Suprapubic skin (tissue), 4 donors: ENCODE data around the gene FRMD1. TPM values are rescaled to one million over a fixed set of nuclear protein-coding genes. Genes with fewer than 3 reads are reported as not detected.

ENCODE experiments used
- DNase-seq, 2 donors: peaks; one replicate each; pipeline ENCODE4 v3.0.0-alpha.2; 2019; ENCODE audit warnings: low spot score in 2 of 2
- H3K27ac ChIP-seq: fragments of 200-600 bp; sonication (generic); one replicate; pipeline ENCODE4 v1.5.1; 2019
- H3K27me3 ChIP-seq: fragments of 200-600 bp; sonication (generic); one replicate; pipeline ENCODE4 v1.5.1; 2019
- H3K36me3 ChIP-seq: fragments of 200-600 bp; sonication (generic); one replicate; pipeline ENCODE4 v1.5.1; 2019
- H3K4me1 ChIP-seq: fragments of 200-600 bp; sonication (generic); one replicate; pipeline ENCODE4 v1.5.1; 2019
- H3K4me3 ChIP-seq: fragments of 200-600 bp; sonication (generic); one replicate; pipeline ENCODE4 v1.5.1; 2019; ENCODE audit warnings: mild to moderate bottlenecking
- H3K9me3 ChIP-seq: fragments of 200-600 bp; sonication (generic); one replicate; pipeline ENCODE4 v1.5.1; 2019
- CTCF ChIP-seq, 2 donors: fragments of 200-600 bp in 1 of 2; fragments of 450-650 bp in 1 of 2; sonication (generic) in 1 of 2; IDR thresholded peaks; one replicate each; pipeline ENCODE4 v1.5.1; 2016 to 2019; ENCODE audit warnings: antibody characterized with exemption in 2 of 2, mild to moderate bottlenecking in 1 of 2, moderate library complexity in 1 of 2
- EP300 ChIP-seq: sonication (generic); formaldehyde crosslinking; IDR thresholded peaks from one replicate; pipeline ENCODE4 v1.6.1; 2017; ENCODE audit warnings: antibody characterized with exemption
- POLR2A ChIP-seq, 2 donors: fragments of 450-650 bp; IDR thresholded peaks; one replicate each; pipeline ENCODE4 v1.6.1; 2017; ENCODE audit warnings: antibody characterized with exemption in 2 of 2, mild to moderate bottlenecking in 2 of 2, moderate library complexity in 2 of 2
- POLR2AphosphoS5 ChIP-seq, 3 donors: sonication (generic); formaldehyde crosslinking; IDR thresholded peaks; one replicate each; pipeline ENCODE4 v1.6.1; 2017; ENCODE audit warnings: antibody characterized with exemption in 3 of 3
- WGBS: methylation state at CpG from one replicate; pipeline ENCODE4 v1.1.5; 2018; 5-methylcytosine and 5-hydroxymethylcytosine counted together
- total RNA-seq, 4 donors: library from RNA; depleted of rRNA; stranded (reverse); fragments of >200 nt; gene quantifications; one replicate each; pipeline ENCODE4 v1.1.0, GENCODE V29; 2016

Gene FRMD1
- total RNA-seq, 4 donors from 2014 or later = 0.64 to 2.6 (median 1.5) TPM

GRCh38 chr6:168060521-168060931 lies 18.5 kb downstream of the FRMD1 start:
- Histone ChIP-seq H3K27ac (no peak overlapping the region), H3K4me3 (no peak overlapping the region), H3K4me1 (peaks cover 4% of the 10 kb centered on the region), H3K9me3 (no peaks in the 10 kb centered on the region), H3K36me3 (no peaks in the 10 kb centered on the region), H3K27me3 (no peaks in the 10 kb centered on the region)
- 44% methylated on average over 6 of the region's 12 CpGs for WGBS
- no peak for DNase-seq
- TF ChIP-seq POLR2A (IDR thresholded peaks at IDR 0.05) (no peak), CTCF (IDR thresholded peaks at IDR 0.05) (peak in 1 of 2 donors; percentile 20), POLR2AphosphoS5 (IDR thresholded peaks at IDR 0.05) (no peak)

GRCh38 chr6:168058691-168059551 lies 20.1 kb downstream of the FRMD1 start:
- H3K9me3 ChIP-seq = no peaks in the 10 kb centered on the region
- WGBS = 85% methylated on average over 6 of the region's 30 CpGs
- TF ChIP-seq CTCF (IDR thresholded peaks at IDR 0.05) (no peak), POLR2A (IDR thresholded peaks at IDR 0.05) (no peak), POLR2AphosphoS5 (IDR thresholded peaks at IDR 0.05) (no peak), EP300 (no peak)
- no peaks in the 10 kb centered on the region for H3K36me3 ChIP-seq
- no peak overlapping the region for H3K4me3 ChIP-seq
- H3K27me3 ChIP-seq = no peaks in the 10 kb centered on the region
- no peak overlapping the region for H3K27ac ChIP-seq
- peaks cover 4% of the 10 kb centered on the region for H3K4me1 ChIP-seq
- DNase-seq = no peak

- Histone ChIP-seq H3K9me3 (no peaks in the 10 kb centered on the region), H3K36me3 (no peaks in the 10 kb centered on the region), H3K4me1 (peaks cover 4% of the 10 kb centered on the region), H3K27ac (no peak overlapping the region), H3K4me3 (no peak overlapping the region), H3K27me3 (no peaks in the 10 kb centered on the region)
- TF ChIP-seq POLR2A (IDR thresholded peaks at IDR 0.05) = no peak
- no peak for TF ChIP-seq EP300
- no peak for TF ChIP-seq POLR2AphosphoS5 (IDR thresholded peaks at IDR 0.05)
- no peak for TF ChIP-seq CTCF (IDR thresholded peaks at IDR 0.05)
- 60% methylated on average over 8 of the region's 14 CpGs for whole genome bisulfite sequencing
- DNase-seq = no peak
Observed at GRCh38 chr6:168057836-168058235, 21.2 kb downstream of the FRMD1 start.

GRCh38 chr6:168056892-168057527 lies 22.0 kb downstream of the FRMD1 start:
- H3K4me1 ChIP-seq = peaks cover 4% of the 10 kb centered on the region
- H3K36me3 ChIP-seq = no peaks in the 10 kb centered on the region
- 83% methylated on average over 22 of the region's 24 CpGs for WGBS
- no peak for TF ChIP-seq POLR2A (IDR thresholded peaks at IDR 0.05)
- no peak for TF ChIP-seq EP300
- no peak for TF ChIP-seq CTCF (IDR thresholded peaks at IDR 0.05)
- no peak for TF ChIP-seq POLR2AphosphoS5 (IDR thresholded peaks at IDR 0.05)
- no peak for DNase-seq
- no peaks in the 10 kb centered on the region for H3K27me3 ChIP-seq
- no peak overlapping the region for H3K27ac ChIP-seq
- no peaks in the 10 kb centered on the region for H3K9me3 ChIP-seq
- no peak overlapping the region for H3K4me3 ChIP-seq
